ENCODE data around the gene ENDOD1.
A peak's percentile ranks its signal among the peaks of the same experiment; 100 is the strongest.

The ENDOD1 gene

DNA sequence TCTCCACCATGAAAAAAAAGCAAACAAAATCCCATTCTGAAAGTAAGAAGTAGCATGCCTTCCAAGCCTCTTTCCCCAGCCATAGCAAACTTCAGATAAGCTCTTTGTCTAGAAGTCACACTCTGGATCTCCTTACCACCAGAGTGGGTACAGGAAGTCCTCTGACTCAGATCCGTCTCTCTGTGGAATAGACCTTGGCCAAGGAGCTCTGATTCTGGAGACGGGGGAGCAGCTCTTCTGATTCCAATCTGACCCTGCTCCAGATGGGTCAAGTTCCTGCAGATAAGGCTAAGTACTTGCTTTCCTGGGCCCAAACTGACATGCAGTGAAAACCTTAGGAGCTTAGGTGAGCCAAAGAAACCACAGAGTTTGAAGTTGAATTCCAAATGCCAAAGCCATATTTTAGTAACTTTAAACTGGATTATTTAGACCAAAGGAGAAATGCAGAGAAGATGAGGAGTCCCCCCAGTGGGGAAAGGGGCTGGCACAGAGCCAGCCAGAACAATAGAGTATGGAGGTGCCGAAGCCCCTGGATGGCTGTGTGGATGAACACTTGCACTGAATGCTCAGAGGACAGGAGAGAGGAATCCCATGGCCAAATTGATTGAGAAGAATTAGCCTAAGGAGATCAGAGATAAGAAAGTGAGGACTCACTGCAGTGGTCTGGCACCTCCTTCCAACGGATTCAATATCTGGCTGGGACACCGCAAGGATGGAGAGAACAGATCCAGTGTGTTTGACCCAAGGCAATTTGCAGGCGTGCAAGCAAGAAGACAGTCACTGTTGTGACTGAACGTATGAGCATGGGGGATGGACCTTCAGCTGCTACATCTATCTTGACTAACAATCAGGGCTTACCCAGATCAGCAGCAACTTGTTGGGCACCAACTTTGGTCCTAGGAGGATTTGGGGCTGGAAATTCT lies 54.9 kb downstream of the ENDOD1 start:
- DNase-seq (ENCODE audit: low read depth in 2 of 2): no peak

DNA sequence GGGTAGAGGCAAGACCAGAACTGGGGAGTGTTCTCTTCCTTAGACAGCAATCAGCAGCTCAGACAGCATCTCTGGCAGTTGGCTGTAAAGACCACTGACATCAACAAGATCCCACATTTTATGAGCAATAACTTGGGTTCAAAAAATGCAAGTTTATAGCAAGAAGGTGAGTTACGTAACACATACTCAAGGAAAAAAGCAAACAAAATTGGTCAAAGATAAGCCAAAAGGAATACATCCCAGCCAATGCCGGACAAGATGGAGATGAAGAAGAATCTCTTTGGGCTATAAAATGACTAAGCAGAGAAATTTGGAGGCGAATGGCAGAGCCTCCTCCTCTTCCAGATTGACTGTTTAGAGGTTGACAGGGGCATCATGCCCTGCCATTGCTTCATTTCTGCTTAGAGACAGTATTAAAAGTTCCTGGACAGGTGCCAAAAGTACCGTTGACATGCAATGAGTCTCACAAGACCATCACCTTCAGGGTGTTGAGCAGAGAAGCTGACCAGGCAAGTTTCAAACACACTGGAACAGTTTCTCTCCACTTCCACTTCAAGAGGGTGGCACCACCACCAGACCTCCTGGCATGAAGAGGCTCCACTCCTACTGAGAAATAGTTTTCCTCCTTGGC lies 55.9 kb downstream of the ENDOD1 start:
- DNase-seq (ENCODE audit: low read depth in 2 of 2): no peak

GRCh38 chr11:95147364-95147905 lies 57.8 kb downstream of the ENDOD1 start:
- no peak for DNase-seq (ENCODE audit: low read depth in 2 of 2)

GRCh38 chr11:95148406-95148805 lies 58.8 kb downstream of the ENDOD1 start:
- DNase-seq (ENCODE audit: low read depth in 2 of 2): no peak

DNA sequence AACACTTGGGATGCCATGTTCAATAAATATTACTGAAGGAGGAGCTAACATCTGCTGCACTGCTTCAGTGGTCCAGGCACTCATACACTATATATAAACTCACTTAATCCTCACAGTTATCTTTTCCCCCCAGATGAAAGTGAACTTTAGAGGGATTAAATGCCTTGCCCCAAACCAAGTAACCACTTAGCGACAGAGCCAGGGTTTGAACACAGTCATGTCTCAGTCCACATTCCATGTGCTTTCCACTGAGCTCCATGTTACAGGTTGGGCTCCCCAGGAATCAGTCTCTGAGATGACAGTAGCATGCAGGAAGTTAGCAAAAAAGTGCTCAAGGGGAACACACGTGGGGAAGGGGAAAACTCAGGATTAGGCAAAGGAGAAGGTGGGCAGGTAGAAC lies 59.3 kb downstream of the ENDOD1 start:
- DNase-seq (ENCODE audit: low read depth in 2 of 2): no peak

DNA sequence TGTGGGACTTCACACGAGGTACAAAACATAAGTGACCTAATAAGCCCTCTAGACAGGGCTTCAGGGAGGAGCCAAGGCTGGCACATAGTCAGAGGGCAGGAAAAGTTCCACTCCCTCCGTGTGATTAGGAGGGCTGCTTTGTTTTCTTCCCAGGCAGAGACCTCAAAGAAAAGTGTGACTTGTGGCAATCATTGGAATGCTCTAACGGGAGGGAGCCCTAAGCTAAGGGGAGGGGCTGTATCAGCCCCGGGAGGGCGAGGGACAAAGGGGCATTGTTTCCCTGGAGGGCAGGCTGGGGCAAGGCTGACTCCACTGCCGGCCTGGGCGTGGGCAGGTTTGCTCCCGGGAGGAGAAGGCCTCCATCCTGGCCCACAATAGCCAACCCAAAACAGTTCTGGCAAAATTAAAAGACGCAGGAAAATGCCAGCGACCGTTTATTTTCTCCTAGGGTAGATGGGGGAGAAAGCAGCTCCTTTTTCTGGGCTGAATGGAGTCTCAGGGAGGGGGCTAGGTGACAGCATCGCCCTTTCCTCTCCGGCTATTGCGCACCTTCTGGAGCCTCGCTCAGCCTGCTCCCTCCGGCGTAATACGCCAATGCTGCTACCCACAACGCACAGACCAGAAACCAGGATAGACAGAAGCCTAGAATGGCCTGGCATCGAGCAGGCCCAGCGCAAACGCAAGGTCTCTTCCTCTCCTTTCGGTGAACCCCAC lies 60.2 kb downstream of the ENDOD1 start:
- no peak for DNase-seq (ENCODE audit: low read depth in 2 of 2)

DNA sequence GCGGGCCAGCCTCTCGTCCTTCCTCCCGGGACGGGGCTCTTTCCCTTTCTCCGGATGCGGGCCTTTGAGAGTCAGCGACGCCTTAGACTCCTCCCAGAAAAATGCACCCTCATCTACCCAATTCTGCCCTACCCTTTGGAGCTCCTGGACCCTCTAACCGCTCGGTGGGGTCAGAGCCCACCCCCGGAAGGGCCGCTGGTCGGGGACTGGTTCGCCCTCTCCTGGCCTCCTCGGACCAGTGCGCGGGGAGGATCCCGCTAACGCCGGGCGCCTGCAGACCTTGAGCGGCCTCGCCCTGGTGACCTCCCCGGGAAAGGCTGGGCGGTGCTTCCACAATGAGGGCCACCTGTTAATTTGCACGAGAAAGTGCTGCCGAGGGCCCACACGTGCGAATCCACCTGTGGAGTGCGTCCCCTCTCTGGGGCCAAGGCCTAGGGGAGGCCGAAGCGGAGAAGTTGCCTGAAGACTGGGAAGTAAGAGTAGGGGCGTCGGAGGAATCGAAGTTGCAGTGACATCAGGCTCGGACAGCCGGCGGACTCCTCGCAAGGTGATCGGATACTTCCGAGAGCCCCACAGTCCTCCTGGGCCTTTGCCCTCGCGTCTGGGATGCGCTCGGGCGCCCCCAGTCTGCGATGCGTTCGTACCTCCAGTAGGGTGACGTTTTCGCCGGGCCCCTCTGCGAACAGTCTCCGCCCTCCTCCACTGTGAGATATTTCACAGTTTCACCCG lies 61.5 kb downstream of the ENDOD1 start:
- DNase-seq (ENCODE audit: low read depth in 2 of 2): peak; percentile 79 to 84

GRCh38 chr11:95152876-95153856 lies 63.5 kb downstream of the ENDOD1 start:
- DNase-seq (ENCODE audit: low read depth in 2 of 2): no peak

GRCh38 chr11:95153857-95154246 lies 64.2 kb downstream of the ENDOD1 start:
- DNase-seq (ENCODE audit: low read depth in 2 of 2): no peak

DNA sequence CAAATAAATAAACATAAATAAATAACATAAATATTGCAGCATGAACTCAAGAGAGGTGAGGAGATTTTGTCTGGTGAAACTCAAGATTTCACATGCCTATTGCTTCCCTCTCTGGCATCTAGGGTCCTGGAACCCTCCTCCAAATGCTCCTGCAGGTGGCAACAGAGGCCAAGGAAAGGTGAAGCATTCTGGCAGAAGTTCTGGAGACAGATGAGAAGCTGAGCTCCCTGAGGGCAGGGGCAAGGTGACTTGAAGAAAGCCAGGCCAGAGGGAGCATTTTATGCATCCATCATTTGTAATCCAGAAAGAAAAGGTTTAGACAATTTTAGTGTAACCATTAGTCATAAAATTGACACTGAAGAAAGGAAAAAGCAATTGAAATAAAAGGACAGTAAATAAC lies 64.9 kb downstream of the ENDOD1 start:
- DNase-seq (ENCODE audit: low read depth in 2 of 2): peak; percentile 34 to 46

- no peak for DNase-seq (ENCODE audit: low read depth in 2 of 2)
Measured at GRCh38 chr11:95155385-95155784, 65.7 kb downstream of the ENDOD1 start.

DNA sequence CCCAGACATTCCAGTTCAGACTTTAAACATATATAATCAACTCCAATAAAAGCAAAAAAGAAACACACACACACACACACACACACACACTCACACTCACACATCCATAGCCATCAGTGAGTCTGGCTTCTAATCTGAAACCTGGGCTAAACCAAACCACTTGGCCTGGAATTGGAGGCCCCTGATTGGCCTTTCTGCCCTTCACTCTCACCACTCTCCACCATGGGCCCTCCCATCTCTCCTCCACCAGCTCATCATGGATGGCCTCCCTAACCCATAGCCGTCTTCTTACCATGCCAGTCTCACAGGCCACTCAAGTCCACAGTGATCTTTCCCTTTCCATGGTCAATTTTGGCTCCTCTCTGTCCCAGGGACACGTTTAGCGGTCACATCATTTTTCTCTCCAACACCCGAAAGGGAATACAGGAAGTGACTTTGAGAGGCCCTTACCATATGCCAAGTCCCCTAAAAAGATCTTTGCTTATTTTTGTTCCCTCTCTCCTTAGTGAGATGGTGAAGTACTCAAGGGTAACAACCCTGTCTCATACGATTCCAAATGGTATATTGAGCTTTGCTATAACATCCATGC lies 66.6 kb downstream of the ENDOD1 start:
- DNase-seq (ENCODE audit: low read depth in 2 of 2): no peak

- no peak for DNase-seq (ENCODE audit: low read depth in 2 of 2)
Measured at GRCh38 chr11:95156916-95157541, 67.4 kb downstream of the ENDOD1 start.

DNA sequence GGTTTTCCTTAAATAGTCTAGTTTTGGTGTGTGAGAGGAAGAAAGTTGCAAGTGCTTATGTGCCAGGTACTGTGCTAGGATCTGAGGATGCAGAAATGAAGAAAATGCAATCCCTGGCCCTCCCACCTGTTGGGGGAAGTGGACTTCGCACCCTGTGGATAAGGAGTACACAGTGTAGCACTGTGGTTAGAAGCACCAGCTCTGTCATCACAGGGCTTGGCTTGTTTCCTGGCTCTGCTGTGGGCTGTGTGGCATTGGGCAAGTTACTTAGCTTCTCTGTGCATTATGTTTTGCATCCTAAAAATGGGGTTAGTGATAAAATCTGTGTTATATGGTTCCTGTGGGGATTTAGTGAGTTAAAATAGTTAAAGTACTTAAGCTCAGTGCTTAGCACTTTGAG lies 68.2 kb downstream of the ENDOD1 start:
- DNase-seq (ENCODE audit: low read depth in 2 of 2): no peak

- DNase-seq (ENCODE audit: low read depth in 2 of 2): no peak
Measured at GRCh38 chr11:95161248-95161647, 71.6 kb downstream of the ENDOD1 start.

- no peak for DNase-seq (ENCODE audit: low read depth in 2 of 2)
Measured at GRCh38 chr11:95163106-95163505, 73.5 kb downstream of the ENDOD1 start.

GRCh38 chr11:95165638-95166037 lies 76.0 kb downstream of the ENDOD1 start:
- no peak for DNase-seq (ENCODE audit: low read depth in 2 of 2)

- DNase-seq (ENCODE audit: low read depth in 2 of 2): no peak
Measured at GRCh38 chr11:95166781-95167180, 77.1 kb downstream of the ENDOD1 start.

- no peak for DNase-seq (ENCODE audit: low read depth in 2 of 2)
Measured at GRCh38 chr11:95170294-95170693, 80.6 kb downstream of the ENDOD1 start.

Measured in stimulated activated CD4-positive, alpha-beta T cell treated with anti-CD3 and anti-CD28 coated beads, Interleukin-12 subunit alpha, Interleukin-12 subunit beta, amount 100 ng/mL, for 24 hours (primary cell).